ENCODE results near the gene CPSF4. TPM values are rescaled to one million over a fixed set of nuclear protein-coding genes. Genes with fewer than 3 reads are reported as not detected.

The CPSF4 gene
- total RNA-seq, 2 experiments from 2014 or later = 56.1 to 57.9 TPM

DNA sequence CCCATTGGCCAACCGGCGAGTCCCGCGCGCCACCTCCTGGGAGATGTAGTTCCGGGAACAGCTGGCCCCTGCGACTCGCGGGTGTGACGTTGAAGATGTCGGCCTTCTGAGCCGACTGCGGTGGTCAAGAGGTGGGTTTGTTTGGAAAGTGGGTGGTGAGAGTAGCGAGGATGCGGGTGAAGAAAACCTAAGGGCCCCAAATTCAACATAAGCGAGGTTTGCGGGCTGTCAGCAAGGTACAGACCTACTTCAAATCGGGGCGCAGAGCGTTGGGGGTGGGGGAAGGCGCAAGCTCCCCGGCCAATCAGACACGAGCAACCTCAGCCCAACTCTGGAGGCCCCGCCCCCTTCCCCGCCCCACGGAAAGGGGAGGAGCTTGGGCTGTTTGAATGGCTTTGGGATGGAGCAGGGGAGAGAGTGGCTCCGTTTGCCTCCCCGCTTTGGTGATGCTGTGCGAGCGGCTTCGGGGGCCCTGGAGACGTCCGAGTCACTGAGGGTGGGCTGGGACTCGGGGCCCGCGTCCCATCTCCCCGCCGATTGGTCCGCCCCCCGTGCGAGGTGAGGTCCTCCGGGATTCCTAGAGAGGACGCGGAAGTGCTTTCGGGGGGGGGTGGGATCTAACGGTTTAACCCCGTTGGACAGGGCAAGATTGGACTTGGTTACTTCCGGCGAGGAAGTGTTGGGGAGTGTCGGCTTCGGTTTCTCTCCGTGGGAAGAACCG, 66.0 kb downstream of the CPSF4 start, which contains the start of gene ZKSCAN5:
Gene ZKSCAN5 (plus strand): TSS at position 60 of the 721 bp plus-strand sequence. CDS start 1,383 bp downstream, outside the sequence.
- intact Hi-C loops (cut with DNase I, micrococcal nuclease) = loop anchor here (1.0 to 10.0 kb wide), 15 partner anchors 32 to 924 kb away; partner anchors contain the start of genes BUD31 (in 2 of the 2), CPSF4 (in 2 of the 2), FAM200A (in 2 of the 2) and PDAP1 (in 2 of the 2)
- ATAC-seq (peak; percentile 87), DNase-seq (peak; percentile 99)
- Mint-ChIP-seq H3K27me3 (no peaks in the 10 kb centered on the region), H3K36me3 (ENCODE audit: low read depth) (peaks cover 12% of the 10 kb centered on the region), H3K27ac (peak within 1 kb of the TSS; percentile 97), H3K9me3 (ENCODE audit: low read depth) (peaks cover 4% of the 10 kb centered on the region), H3K4me1 (peaks cover 25% of the 10 kb centered on the region), H3K4me3 (peak within 1 kb of the TSS; percentile 87)
- ChIA-PET POLR2A (interaction anchor here (0.7 to 1.4 kb wide), 8 partner anchors 31 to 924 kb away, joined by 3 to 10 read pairs (median 4); partner anchors contain the start of genes BUD31, PDAP1, ZCWPW1 and ZNF655), CTCF (interaction anchor here (0.8 to 2.1 kb wide), 6 partner anchors 16 to 118 kb away, joined by 3 to 6 read pairs (median 3); partner anchors contain the start of gene ZNF655)

DNA sequence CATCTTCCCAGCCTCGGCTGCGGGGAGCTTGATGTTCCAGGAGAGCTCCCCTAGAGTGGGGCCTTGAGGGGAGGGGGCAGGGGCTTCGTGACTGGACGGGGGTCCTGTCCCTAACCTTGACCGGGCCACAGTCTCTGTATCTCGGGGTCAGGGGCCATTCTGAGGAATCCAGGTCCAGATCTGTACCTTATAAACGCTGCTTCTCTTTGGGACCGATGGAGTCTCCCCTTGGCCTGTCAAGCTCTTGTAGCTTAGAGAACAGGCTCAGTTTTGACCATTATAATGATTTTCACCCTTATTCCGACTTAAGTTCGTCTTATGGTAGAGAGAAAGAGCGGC, 66.5 kb downstream of the CPSF4 start:
- POLR2A ChIA-PET = interaction anchor here (0.7 to 1.4 kb wide), 6 partner anchors 32 to 923 kb away, joined by 3 to 10 read pairs (median 3); partner anchors contain the start of genes BUD31, PDAP1, ZCWPW1 and ZNF655
- Mint-ChIP-seq H3K9me3 (ENCODE audit: low read depth) (peaks cover 4% of the 10 kb centered on the region), H3K36me3 (ENCODE audit: low read depth) (peaks cover 10% of the 10 kb centered on the region), H3K27me3 (no peaks in the 10 kb centered on the region), H3K4me1 (peaks cover 25% of the 10 kb centered on the region), H3K27ac (peak overlapping the region; percentile 97), H3K4me3 (peak overlapping the region; percentile 87)
- no peak for ATAC-seq
- DNase-seq = no peak
- CTCF ChIA-PET = interaction anchor here (0.8 to 2.1 kb wide), 3 partner anchors 16 to 53 kb away, joined by 3 to 6 read pairs (median 6); partner anchors contain the start of gene ZNF655
- intact Hi-C loops (cut with DNase I, micrococcal nuclease) = loop anchor here (2.0 to 10.0 kb wide), 4 partner anchors 66 to 576 kb away; partner anchors contain the start of genes ARPC1B (in 1 of the 2), CPSF4 (in 1 of the 2), PTCD1 (in 1 of the 2) and ZNF3 (in 1 of the 2)

Other genes with a start within 250 kb of the CPSF4 start
- not detected for gene KPNA7, start 230.8 kb upstream of the CPSF4 start, total RNA-seq
- gene MYH16, start 166.1 kb upstream of the CPSF4 start, total RNA-seq = not detected
- 10 to 100 TPM; 52.3 to 65.6 TPM for gene ARPC1A, start 113.0 kb upstream of the CPSF4 start, total RNA-seq
- 100 to 1,000 TPM; 318 to 326 TPM for gene ARPC1B, start 64.2 kb upstream of the CPSF4 start, total RNA-seq
- 100 to 1,000 TPM; 171 TPM for gene PDAP1, start 30.3 kb upstream of the CPSF4 start, total RNA-seq
- gene BUD31, start 30.0 kb upstream of the CPSF4 start, total RNA-seq = 100 to 1,000 TPM; 140 to 190 TPM
- gene PTCD1, start 145 bp upstream of the CPSF4 start, total RNA-seq = 1 to 10 TPM; 4.7 to 7.7 TPM
- gene ATP5MF, start 27.2 kb downstream of the CPSF4 start, total RNA-seq = 100 to 1,000 TPM; 342 to 386 TPM
- 10 to 100 TPM; 18.2 to 18.9 TPM for gene ZNF789, start 33.9 kb downstream of the CPSF4 start, total RNA-seq
- 10 to 100 TPM; 24.8 to 26.3 TPM for gene ZNF394, start 61.3 kb downstream of the CPSF4 start, total RNA-seq
- 10 to 100 TPM; 10.1 to 12.1 TPM for gene ZKSCAN5, start 65.7 kb downstream of the CPSF4 start, total RNA-seq
- 1 to 10 TPM; 4.9 to 5.5 TPM for gene FAM200A, start 113.2 kb downstream of the CPSF4 start, total RNA-seq
- gene ZNF655, start 119.7 kb downstream of the CPSF4 start, total RNA-seq = 10 to 100 TPM; 51.1 to 52.0 TPM
- gene TMEM225B, start 159.3 kb downstream of the CPSF4 start, total RNA-seq = under 1 TPM; 0.57 to 0.58 TPM
- gene ZSCAN25, start 178.0 kb downstream of the CPSF4 start, total RNA-seq = 10 to 100 TPM; 20.5 to 25.2 TPM
- not detected for gene CYP3A5, start 241.1 kb downstream of the CPSF4 start, total RNA-seq